Ecto neural progenitor cell (in vitro differentiated cells): ENCODE measurements around the gene DAPK1.

Experiments
- DNase-seq: peaks from one replicate; pipeline ENCODE4 v3.0.0-alpha.2; 2018; ENCODE audit warnings: low spot score

The DAPK1 gene

GRCh38 chr9:87643778-87644570, 146.3 kb downstream of the DAPK1 start:
- no peak for DNase-seq

GRCh38 chr9:87644659-87645058, 147.0 kb downstream of the DAPK1 start:
- no peak for DNase-seq

- DNase-seq = no peak
Observed at GRCh38 chr9:87646546-87646945, 148.9 kb downstream of the DAPK1 start.

- no peak for DNase-seq
Observed at GRCh38 chr9:87647114-87647513, 149.4 kb downstream of the DAPK1 start.

GRCh38 chr9:87648606-87649005, 150.9 kb downstream of the DAPK1 start:
- DNase-seq = no peak

- no peak for DNase-seq
Observed at GRCh38 chr9:87650611-87651295, 153.1 kb downstream of the DAPK1 start.

- no peak for DNase-seq
Observed at GRCh38 chr9:87651431-87651830, 153.8 kb downstream of the DAPK1 start.

- DNase-seq = no peak
Observed at GRCh38 chr9:87653941-87654340, 156.3 kb downstream of the DAPK1 start.

GRCh38 chr9:87655731-87656130, 158.1 kb downstream of the DAPK1 start:
- no peak for DNase-seq

GRCh38 chr9:87656485-87656884, 158.8 kb downstream of the DAPK1 start:
- no peak for DNase-seq

- DNase-seq = no peak
Observed at GRCh38 chr9:87657190-87657589, 159.5 kb downstream of the DAPK1 start.

GRCh38 chr9:87657893-87658292, 160.2 kb downstream of the DAPK1 start:
- DNase-seq = no peak

- no peak for DNase-seq
Observed at GRCh38 chr9:87658511-87658910, 160.8 kb downstream of the DAPK1 start.

- DNase-seq = no peak
Observed at GRCh38 chr9:87659534-87660419, 162.1 kb downstream of the DAPK1 start.

- DNase-seq = no peak
Observed at GRCh38 chr9:87661241-87661640, 163.6 kb downstream of the DAPK1 start.

- peak; percentile 84 for DNase-seq
Observed at GRCh38 chr9:87662808-87663528, 165.3 kb downstream of the DAPK1 start.

GRCh38 chr9:87663556-87663955, 165.9 kb downstream of the DAPK1 start:
- DNase-seq = no peak

GRCh38 chr9:87664153-87665060, 166.7 kb downstream of the DAPK1 start:
- no peak for DNase-seq

GRCh38 chr9:87665505-87665904, 167.8 kb downstream of the DAPK1 start:
- DNase-seq = no peak

- DNase-seq = peak; percentile 63
Observed at GRCh38 chr9:87667164-87667738, 169.6 kb downstream of the DAPK1 start.
